CD8-positive, alpha-beta memory T cell (primary cell): Measurements from ENCODE around the gene PSMC3IP. TPM values are rescaled to one million over a fixed set of nuclear protein-coding genes. Genes with fewer than 3 reads are reported as not detected.
"Not testable (repeated sequence)": the region's sequence is repeated elsewhere in the genome, so short reads cannot be mapped to it uniquely, and the experiment has no call there.

ENCODE experiments used
- CTCF ChIA-PET: fragments of 350-600 bp; sonication (Branson Sonifier 250); formaldehyde crosslinking; loops from one replicate; lab custom pipeline; 2021; ENCODE audit warnings: antibody characterized with exemption; lab: Charles Lee
- POLR2A ChIA-PET: fragments of 350-600 bp; sonication (Branson Sonifier 250); formaldehyde crosslinking; loops from one replicate; lab custom pipeline; 2021; ENCODE audit warnings: antibody characterized with exemption; lab: Charles Lee
- DNase-seq, 5 donors: peaks; one replicate each; pipeline versions ENCODE4 v3.0.0 to v3.0.0-alpha.2; 2020 to 2022; ENCODE audit warnings: mixed read lengths in 1 of 5
- H3K27ac ChIP-seq: one replicate; pipeline ENCODE4 v1.7.0; 2013; ENCODE audit warnings: low read depth, mild to moderate bottlenecking, low read length, moderate library complexity
- H3K27me3 ChIP-seq: 2 replicates; pipeline ENCODE4 v1.7.0; 2013; ENCODE audit warnings: low read length, mild to moderate bottlenecking; ENCODE audit not compliant: insufficient read depth, poor library complexity, severe bottlenecking
- H3K36me3 ChIP-seq: 2 replicates; pipeline ENCODE4 v1.7.0; 2013; ENCODE audit warnings: mild to moderate bottlenecking, low read length, moderate library complexity; ENCODE audit not compliant: insufficient read depth
- H3K4me1 ChIP-seq: 2 replicates; pipeline ENCODE4 v1.7.0; 2013; ENCODE audit warnings: mild to moderate bottlenecking, low read length, moderate library complexity; ENCODE audit not compliant: insufficient read depth
- H3K4me3 ChIP-seq: 2 replicates; pipeline ENCODE4 v1.7.0; 2013; ENCODE audit warnings: mild to moderate bottlenecking, low read length
- H3K9me3 ChIP-seq: 2 replicates; pipeline ENCODE4 v1.7.0; 2013; ENCODE audit warnings: mild to moderate bottlenecking, low read length
- H3K27ac Mint-ChIP-seq, 8 donors: one replicate each; pipeline ENCODE4 v1.8.0; 2020 to 2021; ENCODE audit warnings: mixed read lengths in 8 of 8, mild to moderate bottlenecking in 6 of 8, inconsistent platforms in 3 of 8, moderate library complexity in 3 of 8
- H3K27me3 Mint-ChIP-seq, 2 donors: one replicate each; pipeline ENCODE4 v1.8.0; 2020 to 2021; ENCODE audit warnings: mixed read lengths in 2 of 2, mild to moderate bottlenecking in 1 of 2, moderate library complexity in 1 of 2
- H3K36me3 Mint-ChIP-seq, 3 donors: one replicate each; pipeline ENCODE4 v1.8.0; 2020 to 2021; ENCODE audit warnings: mixed read lengths in 3 of 3, inconsistent platforms in 1 of 3, mild to moderate bottlenecking in 1 of 3
- H3K4me1 Mint-ChIP-seq, 3 donors: one replicate each; pipeline ENCODE4 v1.8.0; 2020 to 2021; ENCODE audit warnings: mixed read lengths in 3 of 3, inconsistent platforms in 1 of 3, mild to moderate bottlenecking in 1 of 3
- H3K4me3 Mint-ChIP-seq, 7 donors: one replicate each; pipeline ENCODE4 v1.8.0; 2020 to 2021; ENCODE audit warnings: mixed read lengths in 7 of 7, mild to moderate bottlenecking in 6 of 7, moderate library complexity in 4 of 7, inconsistent platforms in 2 of 7
- H3K9me3 Mint-ChIP-seq, 5 donors: one replicate each; pipeline ENCODE4 v1.8.0; 2020 to 2022; ENCODE audit warnings: mixed read lengths in 5 of 5, mild to moderate bottlenecking in 3 of 5, moderate library complexity in 2 of 5, inconsistent platforms in 1 of 5
- polyA plus RNA-seq: library from polyadenylated mRNA; unstranded; fragments of 300-500 nt; fragmentation: Illumina TruSeq; gene quantifications from one replicate; pipeline ENCODE4 v1.2.3, GENCODE V29; 2021
- total RNA-seq, 2 experiments: library from RNA; stranded (reverse); gene quantifications; one replicate each; pipeline ENCODE4 v1.2.3, GENCODE V29; 2021

The PSMC3IP gene
- total and polyA plus RNA-seq, 3 experiments from 2014 or later = 0.83 to 36.2 (median 35.9) TPM

GRCh38 chr17:42555961-42556617 is 21.4 kb downstream of the PSMC3IP start:
- POLR2A ChIA-PET = not testable (repeated sequence)
- H3K4me3 Mint-ChIP-seq = peak overlapping the region in 4 of 7 donors; percentile 87 to 96 (median 90)

GRCh38 chr17:42555122-42555622 is 22.4 kb downstream of the PSMC3IP start:
- DNase-seq = no peak
- H3K27me3 Mint-ChIP-seq = no peaks in the 10 kb centered on the region
- peaks cover 13 to 41% (median 21%) of the 10 kb centered on the region in 3 donors for H3K4me1 Mint-ChIP-seq
- H3K27ac Mint-ChIP-seq = peak overlapping the region; percentile 82 to 96 (median 94)
- Histone ChIP-seq H3K27ac (peak overlapping the region; percentile 79), H3K4me3 (peak overlapping the region; percentile 86), H3K9me3 (no peaks in the 10 kb centered on the region), H3K4me1 (peaks cover 12% of the 10 kb centered on the region), H3K27me3 (no peaks in the 10 kb centered on the region), H3K36me3 (no peaks in the 10 kb centered on the region)
- ChIA-PET CTCF (interaction anchor here (1.1 to 2.2 kb wide), 5 partner anchors 9 to 26 kb away, joined by 3 to 12 read pairs (median 6); partner anchors contain the start of genes NAGLU and PSMC3IP), POLR2A (interaction anchor here (1.2 to 1.9 kb wide), 2 partner anchors 11 to 19 kb away, joined by 4 to 9 read pairs; partner anchors contain the start of genes MLX and NAGLU)
- peak overlapping the region; percentile 87 to 96 (median 89) for H3K4me3 Mint-ChIP-seq
- H3K9me3 Mint-ChIP-seq = no peaks in the 10 kb centered on the region
- H3K36me3 Mint-ChIP-seq = peaks cover 0 to 2% (median 1%) of the 10 kb centered on the region in 3 donors

More at GRCh38 chr17:42555961-42556617, 21.4 kb downstream of the PSMC3IP start:
- H3K36me3 ChIP-seq, H3K27ac ChIP-seq, H3K27me3 ChIP-seq, H3K27me3 Mint-ChIP-seq, H3K4me3 ChIP-seq, H3K36me3 Mint-ChIP-seq, CTCF ChIA-PET, H3K9me3 ChIP-seq, H3K9me3 Mint-ChIP-seq, DNase-seq: not testable (repeated sequence)
- peaks cover 12 to 42% (median 20%) of the 10 kb centered on the region in 3 donors for H3K4me1 Mint-ChIP-seq
- H3K4me1 ChIP-seq = peaks cover 12% of the 10 kb centered on the region
- H3K27ac Mint-ChIP-seq = peak overlapping the region in 2 of 8 donors; percentile 70 to 94

- Mint-ChIP-seq H3K27ac (peak overlapping the region; percentile 86 to 96 (median 94)), H3K36me3 (peaks cover 0 to 1% (median 0%) of the 10 kb centered on the region in 3 donors), H3K4me1 (peaks cover 13 to 41% (median 21%) of the 10 kb centered on the region in 3 donors), H3K27me3 (no peaks in the 10 kb centered on the region), H3K4me3 (peak overlapping the region; percentile 87 to 96 (median 89)), H3K9me3 (no peaks in the 10 kb centered on the region)
- DNase-seq = peak; percentile 65 to 86 (median 75)
- ChIA-PET POLR2A (interaction anchor here (0.9 to 1.9 kb wide), 4 partner anchors 12 to 24 kb away, joined by 3 to 9 read pairs (median 4); partner anchors contain the start of genes MLX and NAGLU), CTCF (interaction anchor here (1.1 to 2.2 kb wide), 5 partner anchors 10 to 27 kb away, joined by 3 to 12 read pairs (median 6); partner anchors contain the start of genes NAGLU and PSMC3IP)
- peaks cover 12% of the 10 kb centered on the region for H3K4me1 ChIP-seq
- H3K36me3 ChIP-seq = no peaks in the 10 kb centered on the region
- peak overlapping the region; percentile 79 for H3K27ac ChIP-seq
- no peaks in the 10 kb centered on the region for H3K27me3 ChIP-seq
- H3K4me3 ChIP-seq = peak overlapping the region; percentile 86
- H3K9me3 ChIP-seq = no peaks in the 10 kb centered on the region
Observed at GRCh38 chr17:42554250-42555121, 23.0 kb downstream of the PSMC3IP start.

- peak overlapping the region in 7 of 8 donors; percentile 43 to 94 (median 92) for H3K27ac Mint-ChIP-seq
- no peaks in the 10 kb centered on the region for H3K36me3 ChIP-seq
- no peak for DNase-seq
- H3K4me1 ChIP-seq = peaks cover 13% of the 10 kb centered on the region
- H3K36me3 Mint-ChIP-seq = peaks cover 0 to 1% (median 0%) of the 10 kb centered on the region in 3 donors
- H3K9me3 ChIP-seq = no peaks in the 10 kb centered on the region
- H3K4me3 ChIP-seq = peak overlapping the region; percentile 86
- H3K9me3 Mint-ChIP-seq = no peaks in the 10 kb centered on the region
- H3K27ac ChIP-seq = peak overlapping the region; percentile 79
- peaks cover 16 to 47% (median 27%) of the 10 kb centered on the region in 3 donors for H3K4me1 Mint-ChIP-seq
- ChIA-PET POLR2A (interaction anchor here (0.9 to 1.9 kb wide), 3 partner anchors 18 to 25 kb away, joined by 3 to 9 read pairs (median 3); partner anchors contain the start of gene NAGLU), CTCF (interaction anchor here (1.1 to 2.2 kb wide), 4 partner anchors 10 to 27 kb away, joined by 3 to 12 read pairs (median 8); partner anchors contain the start of gene PSMC3IP)
- H3K27me3 Mint-ChIP-seq = no peaks in the 10 kb centered on the region
- H3K27me3 ChIP-seq = no peaks in the 10 kb centered on the region
- peak overlapping the region; percentile 87 to 96 (median 89) for H3K4me3 Mint-ChIP-seq
Observed at GRCh38 chr17:42553866-42554249, 23.7 kb downstream of the PSMC3IP start.

GRCh38 chr17:42553161-42553818 is 24.2 kb downstream of the PSMC3IP start:
- Histone ChIP-seq H3K9me3 (no peaks in the 10 kb centered on the region), H3K27ac (peak overlapping the region; percentile 79), H3K4me3 (no peak overlapping the region), H3K27me3 (no peaks in the 10 kb centered on the region), H3K4me1 (peaks cover 17% of the 10 kb centered on the region), H3K36me3 (no peaks in the 10 kb centered on the region)
- no peak for DNase-seq
- Mint-ChIP-seq H3K36me3 (peaks cover 0 to 1% (median 0%) of the 10 kb centered on the region in 3 donors), H3K27me3 (no peaks in the 10 kb centered on the region), H3K9me3 (no peaks in the 10 kb centered on the region), H3K4me3 (peak overlapping the region; percentile 60 to 96 (median 89)), H3K4me1 (peaks cover 17 to 50% (median 30%) of the 10 kb centered on the region in 3 donors), H3K27ac (peak overlapping the region in 6 of 8 donors; percentile 35 to 94 (median 89))
- ChIA-PET POLR2A (interaction anchor here (1.9 kb wide), 1 partner anchor 17 kb away, joined by 9 read pairs; the partner anchor contains the start of gene NAGLU), CTCF (interaction anchor here (1.6 to 2.2 kb wide), 2 partner anchors 23 to 25 kb away, joined by 6 to 12 read pairs; partner anchors contain the start of gene PSMC3IP)

- H3K9me3 ChIP-seq = not testable (repeated sequence)
Observed at GRCh38 chr17:42552736-42553135, 24.8 kb downstream of the PSMC3IP start, which contains the start of gene HSD17B1. TSS of gene HSD17B1 (plus strand) at chr17:42552923. CDS start at chr17:42552934, 11 bp downstream.

More at GRCh38 chr17:42552736-42553135, 24.8 kb downstream of the PSMC3IP start, which contains the start of gene HSD17B1:
- H3K27me3 Mint-ChIP-seq, H3K9me3 Mint-ChIP-seq, H3K27me3 ChIP-seq, H3K36me3 ChIP-seq, POLR2A ChIA-PET, DNase-seq, H3K36me3 Mint-ChIP-seq, CTCF ChIA-PET, H3K4me3 ChIP-seq: not testable (repeated sequence)
- Mint-ChIP-seq H3K4me3 (peak within 1 kb of the TSS; percentile 87 to 96 (median 89)), H3K4me1 (peaks cover 17 to 50% (median 30%) of the 10 kb centered on the region in 3 donors), H3K27ac (peak within 1 kb of the TSS; percentile 35 to 94 (median 88))
- Histone ChIP-seq H3K27ac (peak within 1 kb of the TSS; percentile 79), H3K4me1 (peaks cover 17% of the 10 kb centered on the region)
